Mucosa of stomach (tissue), 1 donor: ENCODE results near the gene NNT.

ENCODE experiments used
- H3K27me3 ChIP-seq: one replicate; pipeline ENCODE4 v1.7.0; 2013; ENCODE audit warnings: mild to moderate bottlenecking, low read length; ENCODE audit not compliant: control insufficient read depth, insufficient read depth
- H3K36me3 ChIP-seq: one replicate; pipeline ENCODE4 v1.7.0; 2013; ENCODE audit warnings: low read length; ENCODE audit not compliant: control insufficient read depth, insufficient read depth
- H3K4me1 ChIP-seq: one replicate; pipeline ENCODE4 v1.7.0; 2013; ENCODE audit warnings: mild to moderate bottlenecking, low read length; ENCODE audit not compliant: control insufficient read depth, insufficient read depth
- H3K4me3 ChIP-seq: one replicate; pipeline ENCODE4 v1.7.0; 2013; ENCODE audit warnings: low read length
- H3K9ac ChIP-seq: one replicate; pipeline ENCODE4 v1.7.0; 2013; ENCODE audit warnings: mild to moderate bottlenecking, low read length, moderate library complexity
- H3K9me3 ChIP-seq: one replicate; pipeline ENCODE4 v1.7.0; 2013; ENCODE audit warnings: mild to moderate bottlenecking, low read length, moderate library complexity; ENCODE audit not compliant: control insufficient read depth
- donor health status: Pancreatic carcinoma.

NNT gene

GRCh38 chr5:43616535-43616934, 13.6 kb downstream of the NNT start:
- H3K4me3 ChIP-seq, result no peak overlapping the region
- no peaks in the 10 kb centered on the region for H3K4me1 ChIP-seq
- no peaks in the 10 kb centered on the region for H3K27me3 ChIP-seq
- H3K36me3 ChIP-seq, result no peaks in the 10 kb centered on the region
- no peak overlapping the region for H3K9ac ChIP-seq
- H3K9me3 ChIP-seq, result no peaks in the 10 kb centered on the region

GRCh38 chr5:43619380-43619779, 16.4 kb downstream of the NNT start:
- Histone ChIP-seq H3K9me3 (no peaks in the 10 kb centered on the region), H3K9ac (no peak overlapping the region), H3K4me1 (no peaks in the 10 kb centered on the region), H3K27me3 (no peaks in the 10 kb centered on the region), H3K36me3 (no peaks in the 10 kb centered on the region), H3K4me3 (no peak overlapping the region)

- no peak overlapping the region for H3K9ac ChIP-seq
- no peaks in the 10 kb centered on the region for H3K36me3 ChIP-seq
- no peaks in the 10 kb centered on the region for H3K27me3 ChIP-seq
- H3K4me3 ChIP-seq, result no peak overlapping the region
- no peaks in the 10 kb centered on the region for H3K4me1 ChIP-seq
- no peaks in the 10 kb centered on the region for H3K9me3 ChIP-seq
These were observed 16.9 kb downstream of the NNT start for GRCh38 chr5:43619911-43620310.

- no peaks in the 10 kb centered on the region for H3K27me3 ChIP-seq
- no peak overlapping the region for H3K4me3 ChIP-seq
- no peaks in the 10 kb centered on the region for H3K4me1 ChIP-seq
- H3K36me3 ChIP-seq, result no peaks in the 10 kb centered on the region
- H3K9ac ChIP-seq, result no peak overlapping the region
- H3K9me3 ChIP-seq, result no peaks in the 10 kb centered on the region
These were observed 18.0 kb downstream of the NNT start for GRCh38 chr5:43620944-43621505.

GRCh38 chr5:43622074-43622473, 19.1 kb downstream of the NNT start:
- no peaks in the 10 kb centered on the region for H3K27me3 ChIP-seq
- H3K4me1 ChIP-seq, result no peaks in the 10 kb centered on the region
- no peaks in the 10 kb centered on the region for H3K36me3 ChIP-seq
- H3K9ac ChIP-seq, result no peak overlapping the region
- H3K4me3 ChIP-seq, result no peak overlapping the region
- H3K9me3 ChIP-seq, result no peaks in the 10 kb centered on the region

- Histone ChIP-seq H3K4me1 (no peaks in the 10 kb centered on the region), H3K9me3 (no peaks in the 10 kb centered on the region), H3K36me3 (no peaks in the 10 kb centered on the region), H3K4me3 (no peak overlapping the region), H3K27me3 (no peaks in the 10 kb centered on the region), H3K9ac (no peak overlapping the region)
These were observed 20.2 kb downstream of the NNT start for GRCh38 chr5:43623048-43623680.

- Histone ChIP-seq H3K27me3 (no peaks in the 10 kb centered on the region), H3K4me1 (no peaks in the 10 kb centered on the region), H3K36me3 (no peaks in the 10 kb centered on the region), H3K9me3 (no peaks in the 10 kb centered on the region), H3K4me3 (no peak overlapping the region), H3K9ac (no peak overlapping the region)
These were observed 24.0 kb downstream of the NNT start for GRCh38 chr5:43627028-43627427.

GRCh38 chr5:43631182-43631910, 28.4 kb downstream of the NNT start:
- Histone ChIP-seq H3K9me3 (no peaks in the 10 kb centered on the region), H3K4me3 (no peak overlapping the region), H3K4me1 (no peaks in the 10 kb centered on the region), H3K36me3 (no peaks in the 10 kb centered on the region), H3K27me3 (no peaks in the 10 kb centered on the region), H3K9ac (no peak overlapping the region)

- H3K36me3 ChIP-seq, result no peaks in the 10 kb centered on the region
- no peaks in the 10 kb centered on the region for H3K4me1 ChIP-seq
- H3K9me3 ChIP-seq, result no peaks in the 10 kb centered on the region
These were observed 31.6 kb downstream of the NNT start for GRCh38 chr5:43634621-43635020.

GRCh38 chr5:43635374-43635773, 32.4 kb downstream of the NNT start:
- Histone ChIP-seq H3K9me3 (no peaks in the 10 kb centered on the region), H3K4me3 (no peak overlapping the region), H3K36me3 (no peaks in the 10 kb centered on the region), H3K4me1 (no peaks in the 10 kb centered on the region), H3K9ac (no peak overlapping the region), H3K27me3 (no peaks in the 10 kb centered on the region)

More at GRCh38 chr5:43634621-43635020, 31.6 kb downstream of the NNT start:
- no peak overlapping the region for H3K4me3 ChIP-seq
- H3K9ac ChIP-seq, result no peak overlapping the region
- no peaks in the 10 kb centered on the region for H3K27me3 ChIP-seq

GRCh38 chr5:43636076-43636475, 33.1 kb downstream of the NNT start:
- no peaks in the 10 kb centered on the region for H3K36me3 ChIP-seq
- H3K4me3 ChIP-seq, result no peak overlapping the region
- H3K4me1 ChIP-seq, result no peaks in the 10 kb centered on the region
- H3K27me3 ChIP-seq, result no peaks in the 10 kb centered on the region
- no peak overlapping the region for H3K9ac ChIP-seq
- H3K9me3 ChIP-seq, result no peaks in the 10 kb centered on the region

GRCh38 chr5:43637416-43637815, 34.4 kb downstream of the NNT start:
- Histone ChIP-seq H3K4me1 (no peaks in the 10 kb centered on the region), H3K4me3 (no peak overlapping the region), H3K36me3 (no peaks in the 10 kb centered on the region)

More at GRCh38 chr5:43637416-43637815, 34.4 kb downstream of the NNT start:
- Histone ChIP-seq H3K9ac (no peak overlapping the region), H3K27me3 (no peaks in the 10 kb centered on the region), H3K9me3 (no peaks in the 10 kb centered on the region)
